ENCODE measurements around the gene FSIP1. TPM values are rescaled to one million over a fixed set of nuclear protein-coding genes. Genes with fewer than 3 reads are reported as not detected.

Gene FSIP1
- total RNA-seq, 1 experiment from 2014 or later = 3.2 TPM

DNA sequence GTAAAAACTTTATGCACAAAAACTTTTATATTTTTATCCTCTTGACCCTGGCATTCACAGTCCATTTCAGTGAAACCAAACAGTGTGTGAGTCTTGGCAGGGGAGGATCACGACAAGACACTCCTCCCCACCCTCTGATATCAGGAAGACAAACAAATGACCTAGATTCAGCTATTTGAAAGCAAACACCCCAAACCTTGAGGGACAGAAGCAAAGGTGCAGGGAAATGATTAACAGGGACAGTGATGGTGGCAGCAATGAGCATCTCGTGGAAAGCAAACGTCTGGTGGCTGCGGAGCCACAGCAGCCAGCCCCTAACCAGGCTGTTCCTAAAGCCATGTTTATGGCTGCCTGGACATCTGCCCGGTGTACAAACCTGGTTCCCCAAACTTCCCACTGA is 52.1 kb downstream of the FSIP1 start:
- TF ChIP-seq, protein P1, sequence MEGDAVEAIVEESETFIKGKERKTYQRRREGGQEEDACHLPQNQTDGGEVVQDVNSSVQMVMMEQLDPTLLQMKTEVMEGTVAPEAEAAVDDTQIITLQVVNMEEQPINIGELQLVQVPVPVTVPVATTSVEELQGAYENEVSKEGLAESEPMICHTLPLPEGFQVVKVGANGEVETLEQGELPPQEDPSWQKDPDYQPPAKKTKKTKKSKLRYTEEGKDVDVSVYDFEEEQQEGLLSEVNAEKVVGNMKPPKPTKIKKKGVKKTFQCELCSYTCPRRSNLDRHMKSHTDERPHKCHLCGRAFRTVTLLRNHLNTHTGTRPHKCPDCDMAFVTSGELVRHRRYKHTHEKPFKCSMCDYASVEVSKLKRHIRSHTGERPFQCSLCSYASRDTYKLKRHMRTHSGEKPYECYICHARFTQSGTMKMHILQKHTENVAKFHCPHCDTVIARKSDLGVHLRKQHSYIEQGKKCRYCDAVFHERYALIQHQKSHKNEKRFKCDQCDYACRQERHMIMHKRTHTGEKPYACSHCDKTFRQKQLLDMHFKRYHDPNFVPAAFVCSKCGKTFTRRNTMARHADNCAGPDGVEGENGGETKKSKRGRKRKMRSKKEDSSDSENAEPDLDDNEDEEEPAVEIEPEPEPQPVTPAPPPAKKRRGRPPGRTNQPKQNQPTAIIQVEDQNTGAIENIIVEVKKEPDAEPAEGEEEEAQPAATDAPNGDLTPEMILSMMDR (IDR thresholded peaks at IDR 0.05; ENCODE audit: unreplicated experiment) = no peak
- Mint-ChIP-seq H3K27me3 (ENCODE audit: insufficient read depth, unreplicated experiment) (no peaks in the 10 kb centered on the region), H3K36me3 (ENCODE audit: insufficient read depth, unreplicated experiment) (no peaks in the 10 kb centered on the region), H3K4me3 (ENCODE audit: unreplicated experiment) (no peak overlapping the region), H3K27ac (ENCODE audit: low read depth, unreplicated experiment) (no peak overlapping the region), H3K9me3 (ENCODE audit: unreplicated experiment) (peaks cover 7% of the 10 kb centered on the region), H3K4me1 (ENCODE audit: insufficient read depth, unreplicated experiment) (no peaks in the 10 kb centered on the region)
- BruUV-seq (replicated peaks) = no TSS peak
- ChIA-PET CTCF (no interaction called here), POLR2A (interaction anchor here (0.7 kb wide), 1 partner anchor 9 kb away, joined by 3 read pairs; no protein-coding TSS in a partner anchor)
- intact Hi-C loops (cut with micrococcal nuclease) = no loop called here
- DNase-seq (ENCODE audit: unreplicated experiment) = no peak

DNA sequence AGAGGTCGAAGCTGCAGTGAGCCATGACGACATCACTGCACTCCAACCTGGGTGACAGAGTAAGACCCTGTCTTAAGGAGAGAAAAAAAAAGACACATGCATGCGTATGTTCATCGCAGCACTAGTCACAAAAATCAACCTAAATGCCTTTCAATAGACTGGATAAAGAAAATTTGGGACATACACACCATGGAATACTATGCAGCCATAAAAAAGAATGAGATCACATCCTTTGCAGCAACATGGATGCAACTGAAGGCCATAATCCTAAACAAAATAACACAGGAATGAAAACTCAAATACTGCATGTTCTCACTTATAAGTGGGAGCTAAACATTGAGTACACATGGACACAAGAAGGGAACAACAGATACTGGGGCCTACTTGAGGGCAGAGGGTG is 53.1 kb downstream of the FSIP1 start:
- TF ChIP-seq, protein P1 (IDR thresholded peaks at IDR 0.05; ENCODE audit: unreplicated experiment) = no peak
- no TSS peak for BruUV-seq (replicated peaks)

DNA sequence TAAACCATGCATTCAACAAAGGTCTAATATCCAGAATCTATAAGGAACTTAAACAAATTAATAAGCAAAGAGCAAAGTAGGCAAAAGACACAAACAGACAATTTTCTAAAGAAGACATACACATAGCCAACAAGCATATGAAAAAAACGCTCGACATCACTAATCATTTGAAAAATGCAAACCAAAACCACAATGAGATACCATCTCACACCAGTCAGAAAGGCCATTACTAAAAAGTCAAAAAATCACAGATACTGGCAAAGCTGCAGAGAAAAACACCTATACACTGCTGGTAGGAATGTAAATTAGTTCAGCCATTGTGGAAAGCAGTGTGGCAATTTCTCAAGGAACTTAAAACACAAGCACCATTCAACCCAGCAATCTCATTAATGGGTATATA is 53.8 kb downstream of the FSIP1 start:
- H3K9me3 Mint-ChIP-seq (ENCODE audit: unreplicated experiment) = peaks cover 7% of the 10 kb centered on the region
- no peak overlapping the region for H3K27ac Mint-ChIP-seq (ENCODE audit: low read depth, unreplicated experiment)
- H3K27me3 Mint-ChIP-seq (ENCODE audit: insufficient read depth, unreplicated experiment) = no peaks in the 10 kb centered on the region
- POLR2A ChIA-PET = no interaction called here
- H3K4me1 Mint-ChIP-seq (ENCODE audit: insufficient read depth, unreplicated experiment) = no peaks in the 10 kb centered on the region
- H3K4me3 Mint-ChIP-seq (ENCODE audit: unreplicated experiment) = no peak overlapping the region
- intact Hi-C loops (cut with micrococcal nuclease) = no loop called here
- CTCF ChIA-PET = interaction anchor here (0.7 kb wide), 1 partner anchor 644 kb away, joined by 4 read pairs; no protein-coding TSS in a partner anchor
- DNase-seq (ENCODE audit: unreplicated experiment) = no peak
- BruUV-seq (replicated peaks) = no TSS peak
- H3K36me3 Mint-ChIP-seq (ENCODE audit: insufficient read depth, unreplicated experiment) = no peaks in the 10 kb centered on the region
- TF ChIP-seq, protein P1 (IDR thresholded peaks at IDR 0.05; ENCODE audit: unreplicated experiment) = no peak

More for the DNA sequence above, 53.1 kb downstream of the FSIP1 start:
- Mint-ChIP-seq H3K4me1 (ENCODE audit: insufficient read depth, unreplicated experiment) (no peaks in the 10 kb centered on the region), H3K27me3 (ENCODE audit: insufficient read depth, unreplicated experiment) (no peaks in the 10 kb centered on the region), H3K36me3 (ENCODE audit: insufficient read depth, unreplicated experiment) (no peaks in the 10 kb centered on the region), H3K27ac (ENCODE audit: low read depth, unreplicated experiment) (no peak overlapping the region), H3K4me3 (ENCODE audit: unreplicated experiment) (no peak overlapping the region), H3K9me3 (ENCODE audit: unreplicated experiment) (peaks cover 7% of the 10 kb centered on the region)
- intact Hi-C loops (cut with micrococcal nuclease) = no loop called here
- DNase-seq (ENCODE audit: unreplicated experiment) = no peak
- ChIA-PET CTCF (no interaction called here), POLR2A (no interaction called here)

DNA sequence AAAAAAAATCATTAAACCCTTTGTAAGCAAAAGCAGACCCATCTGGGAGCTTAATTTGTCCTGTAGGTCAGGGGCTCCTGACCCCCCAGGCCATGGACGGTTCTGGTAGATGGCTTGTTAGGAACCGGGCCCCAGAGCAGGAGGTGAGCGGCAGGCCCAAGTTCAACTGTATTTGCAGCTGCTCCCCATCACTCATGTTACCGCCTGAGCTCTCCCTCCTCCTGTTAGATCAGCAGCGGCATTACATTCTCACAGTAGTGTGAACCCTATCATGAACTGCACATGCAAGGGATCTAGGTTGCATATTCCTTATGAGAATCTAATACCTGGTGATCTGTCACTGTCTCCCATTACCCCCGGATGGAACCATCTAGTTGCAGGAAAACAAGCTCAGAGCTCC is 60.7 kb downstream of the FSIP1 start:
- no peak overlapping the region for H3K4me3 Mint-ChIP-seq (ENCODE audit: unreplicated experiment)
- ChIA-PET POLR2A (interaction anchor here (1.5 kb wide), 1 partner anchor 10 kb away, joined by 5 read pairs; no protein-coding TSS in a partner anchor), CTCF (interaction anchor here (0.6 to 1.5 kb wide), 6 partner anchors 16 to 201 kb away, joined by 3 to 5 read pairs (median 3); no protein-coding TSS in a partner anchor)
- no TSS peak for BruUV-seq (replicated peaks)
- H3K27ac Mint-ChIP-seq (ENCODE audit: low read depth, unreplicated experiment) = no peak overlapping the region
- TF ChIP-seq, protein P1 (IDR thresholded peaks at IDR 0.05; ENCODE audit: unreplicated experiment) = no peak
- H3K9me3 Mint-ChIP-seq (ENCODE audit: unreplicated experiment) = no peaks in the 10 kb centered on the region
- intact Hi-C loops (cut with micrococcal nuclease) = no loop called here
- peaks cover 16% of the 10 kb centered on the region for H3K4me1 Mint-ChIP-seq (ENCODE audit: insufficient read depth, unreplicated experiment)
- no peak for DNase-seq (ENCODE audit: unreplicated experiment)
- H3K27me3 Mint-ChIP-seq (ENCODE audit: insufficient read depth, unreplicated experiment) = no peaks in the 10 kb centered on the region
- no peaks in the 10 kb centered on the region for H3K36me3 Mint-ChIP-seq (ENCODE audit: insufficient read depth, unreplicated experiment)
